Activated T-helper 17 cell treated with anti-CD3 and anti-CD28 coated beads, Interleukin-2, amount 50 U/mL, for 72 hours (primary cell): ENCODE measurements around the gene DEPDC5. TPM values are rescaled to one million over a fixed set of nuclear protein-coding genes. Genes with fewer than 3 reads are reported as not detected.

Experiments
- ATAC-seq: fragments of 150-1000 bp; cut with Tn5 transposase; replicated peaks from 2 replicates; pipeline ENCODE4 v1.10.0; 2021; ENCODE audit warnings: mild to moderate bottlenecking, moderate library complexity
- H3K27ac Mint-ChIP-seq: one replicate; pipeline ENCODE4 v1.8.0; 2022; ENCODE audit warnings: mixed read lengths
- H3K27me3 Mint-ChIP-seq: one replicate; pipeline ENCODE4 v1.8.0; 2022; ENCODE audit warnings: mixed read lengths
- H3K36me3 Mint-ChIP-seq: one replicate; pipeline ENCODE4 v1.8.0; 2022; ENCODE audit warnings: low read depth, mild to moderate bottlenecking, mixed read lengths
- H3K4me1 Mint-ChIP-seq: one replicate; pipeline ENCODE4 v1.8.0; 2022; ENCODE audit warnings: mixed read lengths
- H3K4me3 Mint-ChIP-seq: one replicate; pipeline ENCODE4 v1.8.0; 2022; ENCODE audit warnings: mild to moderate bottlenecking, mixed read lengths
- H3K9me3 Mint-ChIP-seq: one replicate; pipeline ENCODE4 v1.8.0; 2022; ENCODE audit warnings: mixed read lengths
- total RNA-seq, 2 donors: library from RNA; stranded (reverse); gene quantifications; one replicate each; pipeline ENCODE4 v1.2.3, GENCODE V29; 2022

The DEPDC5 gene
- total RNA-seq, 2 donors from 2014 or later: 50.0 to 57.1 TPM

DNA sequence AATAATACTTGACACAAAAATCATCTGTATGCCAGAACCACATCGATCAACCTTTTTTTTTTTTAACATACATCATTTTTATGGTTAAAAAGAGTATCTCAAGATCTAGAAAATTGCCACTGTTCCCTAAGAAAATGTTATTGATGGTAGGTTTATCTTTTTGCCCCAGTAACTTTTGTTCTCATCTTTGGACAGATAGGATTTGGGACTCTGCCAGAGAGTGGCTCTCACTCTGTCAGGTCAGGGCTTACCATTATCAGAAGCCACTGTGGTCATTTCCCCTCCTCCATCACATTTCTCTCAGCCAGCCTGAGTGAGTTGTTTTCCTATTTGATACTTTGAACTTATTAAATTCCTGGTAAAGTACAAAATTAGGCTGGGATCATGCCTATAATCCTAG is 142.7 kb downstream of the DEPDC5 start:
- H3K9me3 Mint-ChIP-seq: no peaks in the 10 kb centered on the region
- ATAC-seq: no peak
- no peak overlapping the region for H3K27ac Mint-ChIP-seq
- H3K27me3 Mint-ChIP-seq: no peaks in the 10 kb centered on the region
- H3K36me3 Mint-ChIP-seq: peaks cover 64% of the 10 kb centered on the region
- H3K4me1 Mint-ChIP-seq: no peaks in the 10 kb centered on the region
- H3K4me3 Mint-ChIP-seq: no peak overlapping the region

DNA sequence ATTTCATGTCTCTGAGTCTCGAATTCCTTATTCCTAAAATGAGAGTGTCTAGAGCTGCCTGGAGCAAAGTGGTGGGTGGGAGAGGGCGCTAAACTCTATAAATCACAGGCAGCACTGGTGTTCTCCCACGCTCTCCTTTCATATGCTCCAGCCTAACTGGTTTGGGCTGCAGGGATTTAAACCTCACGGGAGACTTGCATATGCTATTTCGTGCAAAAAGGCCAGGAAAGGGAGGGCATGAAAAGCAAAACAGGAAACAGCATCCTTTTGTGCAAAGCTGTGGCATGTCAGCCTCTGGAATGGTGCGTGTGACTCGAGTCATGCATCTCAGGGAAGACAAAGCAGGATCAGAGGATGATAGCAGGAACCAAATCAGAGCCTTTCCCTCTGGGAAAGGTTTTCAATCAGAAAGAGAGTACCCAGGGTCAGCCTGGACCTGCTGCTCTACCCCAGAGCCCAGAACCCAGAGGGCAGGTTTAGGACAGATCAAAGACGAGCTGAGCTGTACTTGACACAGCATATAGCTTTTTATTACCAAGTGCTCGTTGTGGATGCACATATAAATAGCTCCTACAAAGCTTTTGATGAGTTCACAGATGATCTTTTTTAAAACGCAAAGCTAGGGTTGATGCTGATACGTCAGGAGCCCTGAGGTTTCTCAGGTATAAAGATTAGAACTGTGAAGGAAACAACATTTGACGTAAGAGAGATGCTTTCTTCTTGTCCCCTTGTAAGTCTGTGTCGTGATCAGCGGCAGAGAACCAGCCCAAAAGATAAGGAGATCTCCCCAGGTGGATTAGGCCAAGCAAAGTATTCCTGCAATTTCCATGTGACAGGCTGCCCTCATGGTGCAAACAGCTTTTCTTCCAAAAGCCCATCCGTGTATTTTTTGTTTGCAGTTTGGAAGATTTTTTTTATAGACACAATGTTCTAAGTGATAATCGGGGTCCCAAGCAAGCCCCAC is 144.3 kb downstream of the DEPDC5 start:
- H3K27me3 Mint-ChIP-seq: no peaks in the 10 kb centered on the region
- ATAC-seq: no peak
- peaks cover 69% of the 10 kb centered on the region for H3K36me3 Mint-ChIP-seq
- no peak overlapping the region for H3K27ac Mint-ChIP-seq
- no peak overlapping the region for H3K4me3 Mint-ChIP-seq
- H3K9me3 Mint-ChIP-seq: no peaks in the 10 kb centered on the region
- no peaks in the 10 kb centered on the region for H3K4me1 Mint-ChIP-seq

- no peaks in the 10 kb centered on the region for H3K9me3 Mint-ChIP-seq
- no peak overlapping the region for H3K27ac Mint-ChIP-seq
- no peaks in the 10 kb centered on the region for H3K4me1 Mint-ChIP-seq
- H3K27me3 Mint-ChIP-seq: no peaks in the 10 kb centered on the region
- no peak for ATAC-seq
- peaks cover 65% of the 10 kb centered on the region for H3K36me3 Mint-ChIP-seq
- H3K4me3 Mint-ChIP-seq: no peak overlapping the region
These were observed 145.1 kb downstream of the DEPDC5 start for GRCh38 chr22:31898926-31899325.

DNA sequence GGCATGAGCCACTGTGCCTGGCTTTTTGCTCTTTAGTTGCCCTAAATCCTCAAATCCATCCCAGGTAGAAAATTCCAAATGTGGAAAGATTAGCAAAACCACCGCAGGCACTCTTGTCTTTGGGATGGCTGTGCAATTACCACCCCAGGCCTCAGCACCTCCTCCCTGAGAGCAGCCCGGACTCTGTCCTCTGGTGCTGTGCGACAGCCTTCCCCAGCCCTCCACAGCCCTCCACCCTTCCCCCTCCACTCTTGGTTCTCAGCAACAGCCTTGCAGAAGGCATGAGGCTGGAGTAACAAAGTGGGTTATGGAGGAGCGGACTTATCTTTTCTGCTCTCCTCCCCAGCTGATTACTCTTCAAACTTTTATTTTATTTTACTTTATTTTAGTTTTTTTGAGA is 145.8 kb downstream of the DEPDC5 start:
- H3K36me3 Mint-ChIP-seq: peaks cover 66% of the 10 kb centered on the region
- H3K27ac Mint-ChIP-seq: no peak overlapping the region
- no peaks in the 10 kb centered on the region for H3K27me3 Mint-ChIP-seq
- no peaks in the 10 kb centered on the region for H3K4me1 Mint-ChIP-seq
- H3K4me3 Mint-ChIP-seq: no peak overlapping the region
- no peak for ATAC-seq
- H3K9me3 Mint-ChIP-seq: no peaks in the 10 kb centered on the region

DNA sequence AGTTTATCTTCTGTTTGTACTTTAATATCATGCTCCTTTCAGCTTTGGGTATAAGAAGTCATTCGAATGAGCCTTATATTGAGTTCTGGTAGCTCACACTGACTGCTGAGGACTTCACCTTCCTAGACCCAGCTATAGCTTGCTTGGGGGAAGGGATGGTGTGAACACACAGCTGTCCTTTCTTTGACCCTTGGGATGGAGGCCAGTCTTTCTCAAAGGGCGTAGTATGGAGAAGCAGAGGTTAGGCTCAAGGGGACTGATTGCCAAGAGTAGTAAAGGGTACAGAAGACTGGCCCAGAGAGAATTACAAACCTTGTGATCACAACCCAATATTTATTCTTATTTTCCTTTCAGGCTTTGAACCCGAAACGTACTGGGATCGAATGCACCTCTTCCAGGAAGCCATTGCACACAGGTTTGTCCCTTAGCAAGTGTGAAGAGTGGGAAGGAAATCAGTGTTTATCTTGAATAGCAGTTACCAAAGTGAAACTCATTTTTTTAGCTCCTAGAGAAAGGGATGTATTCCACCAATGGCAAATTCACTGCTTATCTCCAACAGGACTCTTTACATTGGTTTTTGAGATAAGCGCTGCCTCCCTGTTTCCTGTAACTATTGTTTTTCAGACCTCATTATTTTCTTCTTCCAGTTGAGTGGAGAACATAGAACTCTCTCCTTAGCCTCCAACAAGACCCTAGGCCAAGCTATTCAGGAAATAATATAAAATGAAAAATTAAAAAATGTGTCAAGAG is 147.7 kb downstream of the DEPDC5 start:
- Mint-ChIP-seq H3K27me3 (no peaks in the 10 kb centered on the region), H3K4me1 (no peaks in the 10 kb centered on the region), H3K27ac (no peak overlapping the region), H3K9me3 (no peaks in the 10 kb centered on the region), H3K36me3 (peaks cover 66% of the 10 kb centered on the region), H3K4me3 (no peak overlapping the region)
- no peak for ATAC-seq

GRCh38 chr22:31904651-31905050 is 150.8 kb downstream of the DEPDC5 start:
- no peak for ATAC-seq
- Mint-ChIP-seq H3K36me3 (peaks cover 72% of the 10 kb centered on the region), H3K27me3 (no peaks in the 10 kb centered on the region), H3K4me1 (no peaks in the 10 kb centered on the region), H3K4me3 (no peak overlapping the region), H3K9me3 (no peaks in the 10 kb centered on the region), H3K27ac (peak overlapping the region; percentile 68)

GRCh38 chr22:31905356-31905755 is 151.5 kb downstream of the DEPDC5 start:
- Mint-ChIP-seq H3K4me1 (no peaks in the 10 kb centered on the region), H3K4me3 (no peak overlapping the region), H3K9me3 (no peaks in the 10 kb centered on the region), H3K36me3 (peaks cover 76% of the 10 kb centered on the region), H3K27ac (no peak overlapping the region), H3K27me3 (no peaks in the 10 kb centered on the region)
- ATAC-seq: no peak

DNA sequence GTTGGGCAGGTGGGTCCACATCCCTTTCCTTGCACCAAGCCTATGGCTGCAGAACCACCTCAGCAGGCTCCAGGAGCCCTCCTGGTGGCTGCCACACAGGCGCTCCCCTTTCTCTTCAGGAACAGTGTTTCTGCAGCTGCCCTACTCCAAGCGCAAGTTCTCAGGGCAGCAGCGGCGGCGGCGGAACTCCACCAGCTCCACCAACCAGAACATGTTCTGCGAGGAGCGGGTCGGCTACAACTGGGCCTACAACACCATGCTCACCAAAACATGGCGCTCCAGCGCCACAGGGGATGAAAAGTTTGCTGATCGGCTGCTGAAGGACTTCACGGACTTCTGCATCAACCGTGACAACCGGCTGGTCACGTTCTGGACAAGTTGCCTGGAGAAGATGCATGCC is 152.3 kb downstream of the DEPDC5 start:
- no peak overlapping the region for H3K27ac Mint-ChIP-seq
- ATAC-seq: no peak
- H3K4me1 Mint-ChIP-seq: no peaks in the 10 kb centered on the region
- no peak overlapping the region for H3K4me3 Mint-ChIP-seq
- no peaks in the 10 kb centered on the region for H3K9me3 Mint-ChIP-seq
- H3K36me3 Mint-ChIP-seq: peaks cover 81% of the 10 kb centered on the region
- no peaks in the 10 kb centered on the region for H3K27me3 Mint-ChIP-seq

- no peaks in the 10 kb centered on the region for H3K9me3 Mint-ChIP-seq
- H3K27me3 Mint-ChIP-seq: no peaks in the 10 kb centered on the region
- no peaks in the 10 kb centered on the region for H3K4me1 Mint-ChIP-seq
- ATAC-seq: no peak
- H3K36me3 Mint-ChIP-seq: peaks cover 81% of the 10 kb centered on the region
- H3K4me3 Mint-ChIP-seq: no peak overlapping the region
- H3K27ac Mint-ChIP-seq: no peak overlapping the region
These were observed 152.8 kb downstream of the DEPDC5 start for GRCh38 chr22:31906569-31906968.

DNA sequence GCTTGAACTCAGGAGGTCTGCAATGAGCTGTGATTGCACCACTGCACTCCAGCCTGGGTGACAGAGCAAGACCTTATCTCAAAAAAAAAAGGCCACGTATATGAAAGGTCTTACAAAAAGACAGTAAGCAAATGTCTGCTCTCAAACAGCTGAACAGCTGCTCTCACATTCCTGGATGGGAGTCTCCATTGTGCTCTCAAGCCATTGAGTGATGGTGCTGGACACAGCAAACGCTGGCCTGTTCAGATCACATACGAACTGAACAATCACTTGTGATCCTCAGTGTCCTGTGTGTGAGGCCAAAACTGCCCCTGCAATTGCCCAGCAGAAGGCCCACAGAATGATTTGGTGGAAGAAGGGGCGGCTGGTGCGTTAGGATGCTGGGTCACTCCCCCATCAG is 156.2 kb downstream of the DEPDC5 start:
- H3K36me3 Mint-ChIP-seq: peaks cover 52% of the 10 kb centered on the region
- H3K27me3 Mint-ChIP-seq: no peaks in the 10 kb centered on the region

GRCh38 chr22:31911565-31912406 is 158.0 kb downstream of the DEPDC5 start:
- peaks cover 3% of the 10 kb centered on the region for H3K4me1 Mint-ChIP-seq
- no peak overlapping the region for H3K4me3 Mint-ChIP-seq
- no peak for ATAC-seq
- H3K36me3 Mint-ChIP-seq: peaks cover 35% of the 10 kb centered on the region
- H3K9me3 Mint-ChIP-seq: no peaks in the 10 kb centered on the region
- no peaks in the 10 kb centered on the region for H3K27me3 Mint-ChIP-seq
- H3K27ac Mint-ChIP-seq: no peak overlapping the region

More for the DNA sequence above, 156.2 kb downstream of the DEPDC5 start:
- Mint-ChIP-seq H3K4me3 (no peak overlapping the region), H3K4me1 (no peaks in the 10 kb centered on the region), H3K9me3 (no peaks in the 10 kb centered on the region), H3K27ac (no peak overlapping the region)
- no peak for ATAC-seq

- no peak for ATAC-seq
- H3K27me3 Mint-ChIP-seq: no peaks in the 10 kb centered on the region
- no peak overlapping the region for H3K27ac Mint-ChIP-seq
- H3K36me3 Mint-ChIP-seq: peaks cover 29% of the 10 kb centered on the region
- H3K9me3 Mint-ChIP-seq: no peaks in the 10 kb centered on the region
- H3K4me3 Mint-ChIP-seq: no peak overlapping the region
- H3K4me1 Mint-ChIP-seq: peaks cover 6% of the 10 kb centered on the region
These were observed 158.6 kb downstream of the DEPDC5 start for GRCh38 chr22:31912407-31912743.

- Mint-ChIP-seq H3K27me3 (no peaks in the 10 kb centered on the region), H3K9me3 (no peaks in the 10 kb centered on the region), H3K27ac (no peak overlapping the region), H3K4me1 (peaks cover 12% of the 10 kb centered on the region), H3K36me3 (peaks cover 2% of the 10 kb centered on the region), H3K4me3 (no peak overlapping the region)
- no peak for ATAC-seq
These were observed 161.8 kb downstream of the DEPDC5 start for GRCh38 chr22:31915586-31915985.

GRCh38 chr22:31917227-31917921 is 163.6 kb downstream of the DEPDC5 start:
- ATAC-seq: peak; percentile 90
- Mint-ChIP-seq H3K27ac (peak overlapping the region; percentile 33), H3K4me3 (peak overlapping the region; percentile 22), H3K9me3 (no peaks in the 10 kb centered on the region), H3K27me3 (no peaks in the 10 kb centered on the region), H3K36me3 (no peaks in the 10 kb centered on the region), H3K4me1 (peaks cover 12% of the 10 kb centered on the region)
